SU-DHL-6 (cell line): Measurements from ENCODE around the gene PLXDC1.

Source experiments
- CTCF ChIP-seq: fragments of 200-600 bp; sonication (generic); IDR thresholded peaks from one replicate; pipeline ENCODE4 v1.5.1; 2017; ENCODE audit warnings: antibody characterized with exemption, mild to moderate bottlenecking, low read length, moderate library complexity; ENCODE audit not compliant: insufficient read depth, poor library complexity, severe bottlenecking
- EZH2phosphoT487 ChIP-seq: fragments of 200-600 bp; sonication (generic), shearing (Covaris generic); conservative IDR thresholded peaks from 2 replicates; pipeline ENCODE4 v1.6.1; 2018; ENCODE audit warnings: mild to moderate bottlenecking, antibody characterized with exemption, low read length, moderate library complexity, mixed read lengths

GRCh38 chr17:39107973-39108372 lies 43.5 kb downstream of the PLXDC1 start:
- TF ChIP-seq CTCF (peak; percentile 19), EZH2phosphoT487 (no peak)
